H1 (cell line): ENCODE data around the gene TRAP1. TPM values are rescaled to one million over a fixed set of nuclear protein-coding genes. Genes with fewer than 3 reads are reported as not detected.

ENCODE experiments used
- polyA plus RNA-seq, 7 experiments: library from polyadenylated mRNA; depleted of rRNA in 3 of 7; stranded (reverse) in 5 of 7; unstranded in 2 of 7; fragments of >200 nt in 5 of 7; fragments of 200-250 nt in 2 of 7; gene quantifications; 1 replicate in 5 of 7; 2 replicates in 1 of 7; 4 replicates in 1 of 7; pipeline versions ENCODE4 v1.2.1 to v1.2.3, GENCODE V29; 2011 to 2013; ENCODE audit warnings: missing spikeins in 2 of 7, mixed read lengths in 2 of 7
- total RNA-seq: library from RNA; stranded (reverse); fragmentation: NEBNext Ultra II Directional; extraction: Animal tissue kit (Norgen Biotek cat#: 25700); gene quantifications from 2 replicates; pipeline ENCODE4 v1.2.1, GENCODE V29; 2021
- TF ChIP-seq, protein P1 (sequence below): fragments of 300-600 bp; sonication (generic); IDR thresholded peaks from 2 replicates; pipeline ENCODE4 v1.7.1; 2012; ENCODE audit warnings: low read length, moderate library complexity, mild to moderate bottlenecking, inconsistent platforms; ENCODE audit not compliant: insufficient replicate concordance

Gene TRAP1
- total and polyA plus RNA-seq, 2 of the 8 experiments (the other 6 are each of a cell fraction or from before 2014, with no cell fraction given): 215 to 283 TPM

GRCh38 chr16:3670711-3671110, 46.6 kb downstream of the TRAP1 start (continued):
- TF ChIP-seq, protein P1, sequence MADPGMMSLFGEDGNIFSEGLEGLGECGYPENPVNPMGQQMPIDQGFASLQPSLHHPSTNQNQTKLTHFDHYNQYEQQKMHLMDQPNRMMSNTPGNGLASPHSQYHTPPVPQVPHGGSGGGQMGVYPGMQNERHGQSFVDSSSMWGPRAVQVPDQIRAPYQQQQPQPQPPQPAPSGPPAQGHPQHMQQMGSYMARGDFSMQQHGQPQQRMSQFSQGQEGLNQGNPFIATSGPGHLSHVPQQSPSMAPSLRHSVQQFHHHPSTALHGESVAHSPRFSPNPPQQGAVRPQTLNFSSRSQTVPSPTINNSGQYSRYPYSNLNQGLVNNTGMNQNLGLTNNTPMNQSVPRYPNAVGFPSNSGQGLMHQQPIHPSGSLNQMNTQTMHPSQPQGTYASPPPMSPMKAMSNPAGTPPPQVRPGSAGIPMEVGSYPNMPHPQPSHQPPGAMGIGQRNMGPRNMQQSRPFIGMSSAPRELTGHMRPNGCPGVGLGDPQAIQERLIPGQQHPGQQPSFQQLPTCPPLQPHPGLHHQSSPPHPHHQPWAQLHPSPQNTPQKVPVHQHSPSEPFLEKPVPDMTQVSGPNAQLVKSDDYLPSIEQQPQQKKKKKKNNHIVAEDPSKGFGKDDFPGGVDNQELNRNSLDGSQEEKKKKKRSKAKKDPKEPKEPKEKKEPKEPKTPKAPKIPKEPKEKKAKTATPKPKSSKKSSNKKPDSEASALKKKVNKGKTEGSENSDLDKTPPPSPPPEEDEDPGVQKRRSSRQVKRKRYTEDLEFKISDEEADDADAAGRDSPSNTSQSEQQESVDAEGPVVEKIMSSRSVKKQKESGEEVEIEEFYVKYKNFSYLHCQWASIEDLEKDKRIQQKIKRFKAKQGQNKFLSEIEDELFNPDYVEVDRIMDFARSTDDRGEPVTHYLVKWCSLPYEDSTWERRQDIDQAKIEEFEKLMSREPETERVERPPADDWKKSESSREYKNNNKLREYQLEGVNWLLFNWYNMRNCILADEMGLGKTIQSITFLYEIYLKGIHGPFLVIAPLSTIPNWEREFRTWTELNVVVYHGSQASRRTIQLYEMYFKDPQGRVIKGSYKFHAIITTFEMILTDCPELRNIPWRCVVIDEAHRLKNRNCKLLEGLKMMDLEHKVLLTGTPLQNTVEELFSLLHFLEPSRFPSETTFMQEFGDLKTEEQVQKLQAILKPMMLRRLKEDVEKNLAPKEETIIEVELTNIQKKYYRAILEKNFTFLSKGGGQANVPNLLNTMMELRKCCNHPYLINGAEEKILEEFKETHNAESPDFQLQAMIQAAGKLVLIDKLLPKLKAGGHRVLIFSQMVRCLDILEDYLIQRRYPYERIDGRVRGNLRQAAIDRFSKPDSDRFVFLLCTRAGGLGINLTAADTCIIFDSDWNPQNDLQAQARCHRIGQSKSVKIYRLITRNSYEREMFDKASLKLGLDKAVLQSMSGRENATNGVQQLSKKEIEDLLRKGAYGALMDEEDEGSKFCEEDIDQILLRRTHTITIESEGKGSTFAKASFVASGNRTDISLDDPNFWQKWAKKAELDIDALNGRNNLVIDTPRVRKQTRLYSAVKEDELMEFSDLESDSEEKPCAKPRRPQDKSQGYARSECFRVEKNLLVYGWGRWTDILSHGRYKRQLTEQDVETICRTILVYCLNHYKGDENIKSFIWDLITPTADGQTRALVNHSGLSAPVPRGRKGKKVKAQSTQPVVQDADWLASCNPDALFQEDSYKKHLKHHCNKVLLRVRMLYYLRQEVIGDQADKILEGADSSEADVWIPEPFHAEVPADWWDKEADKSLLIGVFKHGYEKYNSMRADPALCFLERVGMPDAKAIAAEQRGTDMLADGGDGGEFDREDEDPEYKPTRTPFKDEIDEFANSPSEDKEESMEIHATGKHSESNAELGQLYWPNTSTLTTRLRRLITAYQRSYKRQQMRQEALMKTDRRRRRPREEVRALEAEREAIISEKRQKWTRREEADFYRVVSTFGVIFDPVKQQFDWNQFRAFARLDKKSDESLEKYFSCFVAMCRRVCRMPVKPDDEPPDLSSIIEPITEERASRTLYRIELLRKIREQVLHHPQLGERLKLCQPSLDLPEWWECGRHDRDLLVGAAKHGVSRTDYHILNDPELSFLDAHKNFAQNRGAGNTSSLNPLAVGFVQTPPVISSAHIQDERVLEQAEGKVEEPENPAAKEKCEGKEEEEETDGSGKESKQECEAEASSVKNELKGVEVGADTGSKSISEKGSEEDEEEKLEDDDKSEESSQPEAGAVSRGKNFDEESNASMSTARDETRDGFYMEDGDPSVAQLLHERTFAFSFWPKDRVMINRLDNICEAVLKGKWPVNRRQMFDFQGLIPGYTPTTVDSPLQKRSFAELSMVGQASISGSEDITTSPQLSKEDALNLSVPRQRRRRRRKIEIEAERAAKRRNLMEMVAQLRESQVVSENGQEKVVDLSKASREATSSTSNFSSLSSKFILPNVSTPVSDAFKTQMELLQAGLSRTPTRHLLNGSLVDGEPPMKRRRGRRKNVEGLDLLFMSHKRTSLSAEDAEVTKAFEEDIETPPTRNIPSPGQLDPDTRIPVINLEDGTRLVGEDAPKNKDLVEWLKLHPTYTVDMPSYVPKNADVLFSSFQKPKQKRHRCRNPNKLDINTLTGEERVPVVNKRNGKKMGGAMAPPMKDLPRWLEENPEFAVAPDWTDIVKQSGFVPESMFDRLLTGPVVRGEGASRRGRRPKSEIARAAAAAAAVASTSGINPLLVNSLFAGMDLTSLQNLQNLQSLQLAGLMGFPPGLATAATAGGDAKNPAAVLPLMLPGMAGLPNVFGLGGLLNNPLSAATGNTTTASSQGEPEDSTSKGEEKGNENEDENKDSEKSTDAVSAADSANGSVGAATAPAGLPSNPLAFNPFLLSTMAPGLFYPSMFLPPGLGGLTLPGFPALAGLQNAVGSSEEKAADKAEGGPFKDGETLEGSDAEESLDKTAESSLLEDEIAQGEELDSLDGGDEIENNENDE: no peak
- TF ChIP-seq, all 59 proteins: peak for 0
